ENCODE results near the gene FAM53B. TPM values are rescaled to one million over a fixed set of nuclear protein-coding genes. Genes with fewer than 3 reads are reported as not detected.

Gene FAM53B
- total RNA-seq, 1 experiment from 2014 or later, result 10.0 TPM

DNA sequence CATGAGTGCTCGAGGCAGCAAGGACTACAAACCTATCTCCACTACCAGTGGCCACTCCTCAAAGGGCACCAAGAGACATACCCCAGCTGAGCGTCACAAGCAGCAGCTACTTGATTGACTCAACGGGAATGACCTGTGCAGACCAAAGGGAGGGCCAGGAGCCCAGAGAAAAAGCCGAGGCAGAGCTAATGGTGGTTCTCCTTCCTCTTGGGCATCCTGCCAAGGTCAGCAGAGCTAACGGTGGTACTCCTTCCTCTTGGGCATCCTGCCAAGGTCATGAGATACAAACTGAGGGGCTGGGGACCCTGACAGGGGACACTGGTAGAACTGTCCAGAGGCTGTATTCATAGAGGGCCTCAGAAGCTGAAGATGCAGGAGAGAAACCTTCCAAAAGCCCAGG is 60.4 kb downstream of the FAM53B start:
- no peak for DNase-seq (ENCODE audit: extremely low read depth, low read depth)

DNA sequence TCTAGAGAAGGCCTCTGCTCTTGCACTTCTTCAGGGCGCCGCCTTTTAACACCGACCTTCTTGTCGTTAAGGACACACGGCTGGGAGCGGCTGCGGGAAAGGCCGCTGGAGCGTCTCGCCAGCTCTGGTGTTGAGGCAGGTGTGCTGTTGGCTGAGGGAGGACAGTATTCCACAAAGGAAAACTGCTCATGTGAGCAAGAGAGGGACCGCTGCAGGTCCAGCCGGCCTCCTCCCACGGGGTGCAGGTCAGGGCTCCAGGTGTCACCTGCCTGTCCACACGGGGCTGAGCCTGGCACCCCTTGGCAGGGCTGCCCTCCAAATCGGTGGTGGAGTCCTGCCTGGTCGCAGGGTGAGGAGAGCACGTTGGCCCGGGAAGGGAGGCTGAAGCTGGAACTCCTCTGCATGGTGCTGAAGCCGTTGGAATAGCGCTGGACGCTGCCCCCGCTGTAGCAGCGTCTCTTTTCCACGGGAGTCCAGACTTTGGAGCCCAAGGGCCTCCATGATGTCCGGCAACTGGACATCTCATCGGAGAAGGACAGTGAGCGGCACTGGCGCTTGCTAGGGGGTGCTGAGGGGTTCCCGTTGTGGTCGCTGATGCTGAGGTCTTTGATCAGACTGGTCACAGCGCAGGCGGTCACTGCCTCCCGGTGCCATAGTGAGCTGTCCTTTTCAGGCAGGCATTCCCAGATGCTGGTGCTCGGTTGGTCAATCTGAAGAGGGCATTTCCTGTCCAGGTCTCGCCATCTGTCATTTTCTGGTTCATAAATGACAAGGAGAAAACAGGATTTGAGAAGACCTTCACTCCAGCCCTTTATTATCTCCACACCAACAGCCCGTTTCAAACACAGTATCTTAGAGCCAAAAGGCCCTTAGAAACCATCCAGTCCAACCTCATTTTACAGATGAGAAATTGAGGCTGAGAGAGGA is 62.3 kb downstream of the FAM53B start:
- DNase-seq (ENCODE audit: extremely low read depth, low read depth), result no peak

DNA sequence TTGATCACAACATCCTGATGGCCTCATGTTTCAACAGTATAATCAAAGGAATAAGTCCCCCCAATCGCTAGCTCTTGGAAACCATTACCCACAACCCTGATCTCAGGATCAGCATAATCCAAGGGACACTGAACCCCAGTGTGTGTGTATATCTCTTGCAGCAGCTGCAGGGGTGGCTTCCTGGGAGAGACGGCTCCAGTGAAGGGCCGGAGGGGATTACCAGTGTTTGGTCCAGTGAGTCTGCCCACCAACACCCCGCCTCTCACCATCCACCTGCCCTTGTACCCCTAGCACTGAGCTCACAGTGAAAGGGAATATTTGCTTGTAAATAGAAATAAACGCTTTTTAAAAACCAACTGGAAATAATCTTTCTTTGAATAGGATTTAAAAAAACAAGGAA is 63.1 kb downstream of the FAM53B start:
- DNase-seq (ENCODE audit: extremely low read depth, low read depth), result no peak

DNA sequence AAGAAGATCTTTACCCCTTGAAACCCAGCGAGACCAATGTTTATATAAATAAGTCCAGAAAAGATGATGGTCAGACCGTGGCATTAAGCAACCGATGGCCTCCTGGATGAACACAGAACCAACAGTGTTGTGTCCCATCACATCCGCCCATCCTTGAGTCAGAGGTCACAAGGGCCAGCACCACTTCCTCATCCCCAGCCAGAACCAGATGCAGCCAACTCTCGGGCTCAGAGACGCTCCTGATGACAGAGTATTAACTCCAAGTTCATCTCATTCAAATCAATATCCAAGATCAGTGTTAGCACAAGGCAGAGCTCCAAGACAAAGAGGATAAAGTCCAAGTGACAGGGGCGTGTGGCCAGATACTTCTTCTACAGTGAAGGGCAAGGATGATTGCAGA is 63.5 kb downstream of the FAM53B start:
- DNase-seq (ENCODE audit: extremely low read depth, low read depth), result no peak

DNA sequence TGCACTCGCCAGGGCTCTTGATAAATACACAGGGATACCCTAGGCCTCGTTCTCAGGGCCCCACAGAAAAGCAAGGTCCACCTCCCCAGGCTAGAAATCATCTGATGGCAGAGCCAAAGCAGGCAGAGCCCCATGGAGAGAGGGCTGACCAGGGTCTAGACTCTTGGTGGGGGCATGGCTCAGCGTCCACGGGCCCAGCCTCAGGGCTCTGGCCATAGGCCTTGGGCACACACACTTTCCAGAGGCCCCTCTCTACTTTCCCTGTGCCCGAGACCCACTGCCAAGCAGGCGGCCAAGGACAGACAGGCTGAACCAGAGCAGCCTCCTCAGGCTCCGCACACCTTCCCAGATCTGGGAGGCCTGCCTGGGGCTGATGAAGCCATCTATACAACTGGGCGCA is 64.8 kb downstream of the FAM53B start:
- DNase-seq (ENCODE audit: extremely low read depth, low read depth), result no peak

DNA sequence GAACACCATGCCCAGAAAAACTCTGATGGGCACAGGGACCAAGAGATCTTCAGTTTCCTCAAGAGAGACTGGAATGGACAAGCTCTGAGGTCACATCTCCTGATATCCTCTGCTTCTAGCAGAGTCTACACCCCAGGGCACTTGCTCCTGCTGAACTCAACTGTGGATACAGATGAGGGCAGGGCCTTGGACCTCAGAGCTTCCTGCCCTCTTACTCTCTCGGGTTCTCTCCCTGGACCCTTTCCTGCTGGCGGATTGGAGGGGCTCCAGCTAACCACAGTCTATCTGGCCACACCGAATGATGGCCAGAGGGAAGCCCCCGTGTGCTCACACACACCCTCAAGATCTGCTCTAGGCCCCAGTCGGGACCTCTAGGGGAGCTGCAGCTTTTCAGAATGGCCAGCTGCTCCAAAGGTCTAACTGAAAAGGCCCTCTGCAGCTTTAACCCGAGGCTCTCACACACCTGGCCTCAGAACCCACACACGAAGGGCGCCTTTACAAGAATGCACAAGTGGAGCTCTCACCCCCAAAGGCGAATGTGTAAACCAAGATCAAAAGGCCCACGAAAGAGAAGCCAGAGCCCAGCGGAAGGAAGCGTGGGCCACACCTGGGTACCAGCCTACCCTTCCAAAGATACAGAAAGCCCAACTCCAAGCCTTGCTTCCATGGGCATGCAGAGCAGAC is 65.5 kb downstream of the FAM53B start:
- no peak for DNase-seq (ENCODE audit: extremely low read depth, low read depth)

DNA sequence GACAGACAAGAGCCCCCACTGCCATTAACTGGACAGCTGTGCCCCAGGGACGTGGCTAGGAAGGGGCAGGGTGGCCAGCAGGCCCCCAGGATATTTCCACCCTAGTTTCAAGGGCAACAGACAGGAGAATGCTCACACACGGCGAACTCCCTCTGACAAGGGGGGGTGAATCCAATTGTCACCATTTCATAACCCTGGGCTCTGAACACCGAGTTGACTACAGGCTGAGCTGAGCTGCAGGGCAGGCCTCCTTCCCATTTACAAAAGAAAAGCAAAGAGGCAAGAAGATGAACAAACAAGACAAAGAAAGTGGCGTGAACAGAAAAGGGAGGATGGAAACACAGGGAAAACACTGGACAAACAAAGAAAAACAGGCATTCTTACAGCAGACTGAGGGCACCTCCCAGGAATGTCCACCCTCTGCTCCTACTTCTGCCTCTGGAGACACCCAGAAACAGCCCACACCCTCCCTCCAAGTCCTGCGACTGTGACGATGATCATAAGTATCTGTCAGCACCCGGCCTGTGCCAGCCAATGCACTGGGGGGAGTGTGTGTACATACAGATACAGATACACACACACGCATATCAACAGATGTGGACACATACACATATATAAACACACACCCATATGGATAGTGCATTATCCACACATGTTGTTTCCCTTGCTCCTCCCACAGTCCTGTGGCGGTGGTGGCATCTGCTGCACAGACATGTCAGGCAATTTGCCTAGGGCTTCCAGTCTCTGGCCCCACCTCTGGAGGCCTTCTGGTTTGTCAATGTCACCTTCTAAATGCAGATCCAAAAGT is 66.2 kb downstream of the FAM53B start:
- DNase-seq (ENCODE audit: extremely low read depth, low read depth), result no peak

DNA sequence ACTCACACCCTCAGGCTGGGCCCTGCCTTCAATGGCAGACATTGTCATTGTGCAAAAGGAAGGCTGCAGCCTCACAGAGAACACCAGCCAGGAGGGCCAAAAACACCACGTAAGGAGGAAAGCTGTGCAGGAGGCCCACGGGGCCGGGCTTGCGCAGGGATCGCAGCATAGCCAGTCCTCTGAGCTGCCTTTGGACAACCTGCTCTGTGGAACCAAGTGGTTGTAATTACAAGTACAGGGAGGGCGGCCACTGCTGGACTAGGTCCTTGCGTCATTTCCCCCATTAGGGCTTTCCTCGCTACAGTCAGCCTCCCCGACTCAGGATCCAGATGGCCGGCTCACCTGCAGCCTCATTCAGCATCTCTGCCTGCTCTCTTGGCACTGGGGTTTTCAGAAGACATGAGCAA is 66.9 kb downstream of the FAM53B start:
- DNase-seq (ENCODE audit: extremely low read depth, low read depth), result no peak

DNA sequence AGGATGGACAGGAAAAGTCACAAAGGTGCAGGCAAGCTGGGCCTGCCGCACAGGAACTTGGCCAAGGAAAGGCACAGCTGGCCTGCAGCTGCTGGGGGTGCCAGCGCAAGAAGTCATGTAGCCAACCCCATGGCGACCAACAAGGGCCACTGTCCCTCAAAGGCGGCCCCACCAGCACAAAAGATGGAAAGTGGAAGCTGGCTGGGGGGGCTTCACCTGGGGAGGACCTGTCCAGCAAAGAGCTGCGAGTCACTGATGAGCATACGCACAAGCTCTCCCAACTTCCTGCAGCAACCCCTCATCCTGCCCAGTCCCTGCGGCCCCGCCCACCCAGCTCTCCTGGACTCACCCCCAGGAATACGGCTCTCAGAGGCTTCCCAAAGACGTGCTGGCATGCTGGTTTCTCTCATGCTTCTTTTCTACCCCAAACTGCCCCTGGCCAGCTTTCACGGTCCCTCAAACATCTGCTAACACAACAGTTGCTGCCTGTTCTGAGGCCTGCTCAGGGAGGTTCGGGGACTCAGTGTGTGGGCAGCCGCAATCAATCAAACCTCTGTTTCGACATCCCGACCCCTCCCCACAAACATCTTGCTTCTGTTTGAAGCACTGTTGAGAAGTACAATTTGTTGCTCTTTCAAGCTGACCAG is 67.6 kb downstream of the FAM53B start:
- DNase-seq (ENCODE audit: extremely low read depth, low read depth), result no peak

DNA sequence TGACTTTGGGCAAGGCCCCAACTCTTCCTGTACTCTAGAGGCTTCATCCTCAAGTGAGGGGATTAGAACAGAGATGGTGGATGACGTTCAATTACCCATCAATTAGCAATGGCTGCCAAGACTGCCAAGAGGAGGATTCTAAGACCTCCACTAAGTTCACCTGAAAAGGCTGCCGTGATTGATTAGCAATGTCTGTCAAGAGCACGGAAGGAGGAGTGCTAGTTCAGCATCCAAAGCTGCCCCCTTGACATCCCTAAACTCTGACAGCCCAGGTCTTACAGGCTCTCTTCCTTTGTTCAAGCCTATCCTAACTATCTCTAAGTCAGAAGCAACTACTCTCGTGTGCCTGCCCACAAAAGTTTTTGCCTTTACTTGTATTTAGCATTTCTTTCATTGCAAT is 68.4 kb downstream of the FAM53B start:
- DNase-seq (ENCODE audit: extremely low read depth, low read depth), result no peak

DNA sequence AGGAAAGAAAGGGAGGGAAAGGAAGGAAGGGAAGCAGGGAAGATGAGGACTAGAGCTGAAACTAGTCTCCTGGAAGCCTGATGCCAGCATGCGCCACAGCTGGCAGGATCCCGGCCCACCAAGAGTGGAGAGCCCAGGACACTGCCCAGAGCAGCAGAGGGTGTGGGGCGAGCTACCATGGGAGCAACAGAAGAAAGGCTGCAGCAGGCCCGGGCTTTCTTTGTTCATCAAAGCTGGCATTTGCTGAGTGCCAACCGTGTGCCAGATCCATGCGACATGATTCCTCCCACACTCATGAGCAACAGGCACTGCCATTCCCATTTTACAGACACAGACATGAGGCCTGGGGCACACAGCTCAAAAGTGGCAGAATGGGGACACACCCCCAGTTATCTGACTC is 68.9 kb downstream of the FAM53B start:
- no peak for DNase-seq (ENCODE audit: extremely low read depth, low read depth)

DNA sequence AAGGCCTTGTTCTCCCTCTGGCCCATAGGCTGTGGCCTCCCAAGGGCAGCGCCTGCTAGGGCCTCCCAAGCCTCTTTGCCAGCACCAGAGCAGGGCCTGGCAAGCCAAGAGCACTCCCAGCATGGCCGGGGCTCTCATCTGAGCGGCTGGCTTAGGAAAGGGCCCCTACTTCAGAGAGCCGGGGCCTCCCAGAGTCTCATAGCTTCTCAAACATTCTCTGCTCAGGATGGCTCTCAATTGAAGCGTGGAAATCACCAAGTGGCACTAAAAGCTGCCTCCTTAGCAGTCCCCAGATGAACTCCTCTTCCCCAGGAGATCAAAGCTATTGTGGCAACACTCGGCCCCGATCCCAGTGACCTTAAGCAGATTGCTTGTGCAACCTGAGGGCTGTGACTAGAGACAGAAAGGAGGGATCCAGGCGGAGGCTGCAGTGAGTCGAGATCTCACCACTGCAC is 69.4 kb downstream of the FAM53B start:
- no peak for DNase-seq (ENCODE audit: extremely low read depth, low read depth)

DNA sequence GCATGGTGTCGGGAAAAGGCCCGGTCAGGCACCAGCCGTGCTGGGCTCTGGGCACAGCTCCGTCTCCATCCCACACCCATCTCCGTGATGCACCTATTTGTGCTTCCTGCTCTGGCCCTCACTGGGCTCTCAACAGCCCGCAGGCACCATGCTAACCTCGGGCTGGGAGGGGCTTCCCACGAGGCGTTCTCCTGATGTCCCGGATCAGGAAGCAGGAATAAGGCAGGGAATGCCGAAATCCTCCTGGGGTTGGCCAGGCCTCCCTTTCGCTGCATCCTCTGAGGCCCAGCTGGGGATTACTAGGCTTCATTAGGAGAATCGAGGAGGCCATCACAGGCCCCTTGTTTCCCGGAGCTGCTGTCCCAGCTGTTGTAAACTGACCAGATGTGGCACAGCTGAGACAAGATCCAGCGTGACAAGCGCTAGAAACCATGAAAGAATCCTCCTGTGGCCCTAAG is 72.0 kb downstream of the FAM53B start:
- no peak for DNase-seq (ENCODE audit: extremely low read depth, low read depth)

DNA sequence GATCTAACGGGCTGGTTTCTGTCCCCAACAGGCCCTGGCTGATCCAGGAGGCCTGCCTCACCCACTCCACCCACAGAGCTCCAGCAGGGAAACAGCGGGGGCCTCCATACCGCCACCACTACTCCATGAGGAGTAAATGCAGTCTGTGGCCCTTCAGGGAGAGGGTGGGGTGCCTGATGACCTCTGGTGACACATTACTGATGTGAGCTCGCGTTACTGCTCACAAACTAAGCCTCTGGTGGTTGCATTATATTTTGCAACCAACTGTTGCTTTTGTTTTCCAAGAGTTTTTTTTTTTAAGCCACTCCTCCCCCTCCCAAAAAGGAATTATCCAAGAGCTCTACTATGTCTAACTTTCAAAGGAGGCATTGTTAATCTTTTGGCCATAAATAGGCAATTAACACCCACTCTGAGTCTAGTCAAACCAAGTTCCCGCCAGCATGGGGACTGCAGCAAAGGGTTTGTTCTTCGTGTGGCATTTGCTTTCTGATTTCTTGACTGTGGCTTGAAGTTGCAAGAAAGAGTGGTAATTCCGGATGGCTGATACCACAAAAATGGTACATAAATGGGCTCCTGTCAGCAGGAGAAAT is 72.6 kb downstream of the FAM53B start:
- peak; percentile 51 for DNase-seq (ENCODE audit: extremely low read depth, low read depth)

DNA sequence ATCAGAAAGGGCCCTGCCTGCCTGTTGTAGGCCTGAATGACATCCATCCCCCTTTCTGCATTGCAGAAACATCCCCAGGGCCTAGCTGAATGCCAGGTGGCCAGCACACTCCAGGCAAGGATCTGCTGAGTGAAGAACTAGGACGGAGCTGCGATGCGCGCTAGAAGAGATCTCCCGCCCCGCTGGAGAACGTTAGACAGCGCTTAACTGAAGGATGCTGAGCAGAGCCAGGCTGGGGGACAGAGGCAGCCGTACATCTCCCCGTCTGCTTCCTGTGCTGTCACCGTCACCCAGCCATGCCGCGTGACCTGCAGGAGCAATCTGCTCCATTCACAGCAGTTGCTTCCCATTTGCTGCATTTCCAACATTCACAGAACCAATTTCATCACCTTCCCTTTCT is 73.3 kb downstream of the FAM53B start:
- no peak for DNase-seq (ENCODE audit: extremely low read depth, low read depth)

DNA sequence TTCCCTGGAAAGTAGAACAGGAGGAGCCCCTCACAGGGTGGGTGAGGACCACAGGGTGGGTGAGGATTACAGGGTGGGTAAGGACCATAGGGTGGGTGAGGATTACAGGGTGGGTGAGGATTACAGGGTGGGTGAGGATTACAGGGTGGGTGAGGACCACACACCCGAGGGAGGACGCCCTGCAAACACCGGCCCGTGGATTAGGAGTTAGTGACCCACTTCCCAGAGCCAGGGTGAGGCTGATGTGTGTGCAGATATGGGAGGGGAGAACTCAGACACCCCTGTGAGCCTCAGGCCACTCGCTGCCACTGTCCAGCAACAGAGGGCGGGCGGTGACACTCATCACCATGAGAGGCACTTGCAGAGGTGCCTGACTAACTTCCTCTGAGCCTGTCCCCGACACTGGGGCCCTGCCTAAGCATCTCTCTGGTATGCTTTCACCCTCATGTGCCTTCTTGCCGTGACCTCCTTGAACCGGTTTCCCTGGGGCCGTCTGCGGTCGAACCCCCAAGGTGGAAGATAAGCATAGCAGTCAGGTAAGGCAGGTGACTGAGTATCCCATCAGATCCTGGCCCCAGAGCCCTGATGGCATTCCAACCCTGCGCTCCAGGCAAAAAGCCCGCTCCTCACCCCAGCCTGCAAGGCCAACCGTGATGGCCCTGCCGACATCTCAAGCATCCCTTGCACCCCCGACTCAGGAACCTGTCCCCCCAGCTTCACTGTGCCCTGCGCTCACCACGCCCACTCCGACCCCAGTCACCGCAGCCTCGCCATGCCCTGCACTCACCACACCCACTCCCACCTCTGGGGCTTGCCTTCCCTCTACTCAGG is 74.1 kb downstream of the FAM53B start:
- DNase-seq (ENCODE audit: extremely low read depth, low read depth), result no peak

DNA sequence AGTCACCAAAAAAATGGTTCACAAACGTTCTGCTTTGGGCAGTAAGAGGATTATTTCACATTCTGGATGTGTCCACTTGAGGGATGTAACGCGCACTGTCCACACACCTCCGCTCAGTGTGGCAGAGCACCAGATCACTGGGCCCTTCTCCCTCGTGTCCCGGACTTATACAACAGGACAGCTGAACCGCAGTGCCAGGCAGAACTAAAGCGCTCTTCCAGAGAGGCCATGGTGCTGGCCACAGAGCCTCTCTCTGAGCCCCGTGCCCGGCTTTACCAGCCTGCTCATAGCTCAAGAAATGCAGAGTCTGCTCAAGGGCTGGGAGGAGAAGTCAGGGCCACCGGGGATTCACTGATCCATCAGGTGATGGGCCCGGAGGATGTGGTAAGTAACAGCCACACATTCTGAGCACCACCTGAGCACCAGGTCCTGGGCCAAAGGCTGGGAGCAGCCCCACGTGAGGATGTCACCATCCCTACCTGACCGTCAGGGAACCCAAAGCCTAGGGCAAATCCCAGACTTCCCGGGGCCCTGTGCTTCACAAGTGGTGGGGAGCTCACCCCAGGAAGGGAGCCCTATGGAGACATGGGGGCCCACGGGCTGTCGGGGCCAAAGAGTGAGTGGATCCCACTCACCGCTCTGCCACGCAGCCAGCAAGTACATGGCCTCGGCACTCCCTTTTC is 74.9 kb downstream of the FAM53B start:
- DNase-seq (ENCODE audit: extremely low read depth, low read depth), result no peak

DNA sequence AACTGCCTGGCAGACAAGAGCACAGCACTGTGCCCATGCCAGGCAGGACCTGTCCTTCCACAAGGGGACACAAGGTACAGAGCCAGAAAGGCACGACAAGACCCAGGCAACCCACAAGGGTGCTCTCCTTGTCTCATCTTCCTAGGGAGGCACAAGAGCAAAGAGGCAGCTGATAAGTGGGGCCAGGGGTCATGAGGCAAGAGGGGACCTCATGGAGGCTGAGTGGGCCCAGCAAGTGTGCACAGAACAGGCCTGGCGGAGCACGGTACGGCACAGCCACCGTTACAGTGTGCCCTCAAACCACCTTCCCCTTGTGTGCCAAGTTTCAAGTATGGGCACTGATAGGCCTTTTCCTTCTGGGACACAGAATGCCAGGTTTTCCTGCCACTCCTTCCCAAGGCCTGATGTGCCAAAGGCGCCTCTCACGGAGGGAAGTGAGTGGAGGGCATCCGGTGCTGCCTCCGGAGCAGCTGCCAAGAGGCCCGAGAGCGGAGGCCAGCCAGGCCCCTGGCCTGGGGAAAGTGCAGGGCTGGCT is 75.6 kb downstream of the FAM53B start:
- DNase-seq (ENCODE audit: extremely low read depth, low read depth), result no peak

Measured in NCI-H460 (cell line).